ENCODE measurements around the gene CTIF.

Gene CTIF

GRCh38 chr18:48780201-48780912 is 241.5 kb downstream of the CTIF start:
- DNase-seq = no peak

DNA sequence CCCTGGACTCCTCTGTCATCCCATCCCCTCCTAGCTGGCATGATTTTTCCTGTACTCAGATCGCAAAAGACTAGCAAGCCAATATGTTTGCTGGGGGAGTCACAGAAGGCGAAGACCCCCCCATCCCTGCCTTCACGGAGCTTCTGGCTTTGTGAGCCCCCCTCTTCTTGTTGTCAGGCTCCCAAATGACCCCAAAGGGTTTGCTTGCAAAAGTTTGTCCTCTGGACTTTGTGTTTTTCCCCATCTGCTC is 242.0 kb downstream of the CTIF start:
- DNase-seq = no peak

- DNase-seq = no peak
Measured at GRCh38 chr18:48781163-48781987, 242.5 kb downstream of the CTIF start.

GRCh38 chr18:48781988-48782363 is 243.1 kb downstream of the CTIF start:
- DNase-seq = no peak

DNA sequence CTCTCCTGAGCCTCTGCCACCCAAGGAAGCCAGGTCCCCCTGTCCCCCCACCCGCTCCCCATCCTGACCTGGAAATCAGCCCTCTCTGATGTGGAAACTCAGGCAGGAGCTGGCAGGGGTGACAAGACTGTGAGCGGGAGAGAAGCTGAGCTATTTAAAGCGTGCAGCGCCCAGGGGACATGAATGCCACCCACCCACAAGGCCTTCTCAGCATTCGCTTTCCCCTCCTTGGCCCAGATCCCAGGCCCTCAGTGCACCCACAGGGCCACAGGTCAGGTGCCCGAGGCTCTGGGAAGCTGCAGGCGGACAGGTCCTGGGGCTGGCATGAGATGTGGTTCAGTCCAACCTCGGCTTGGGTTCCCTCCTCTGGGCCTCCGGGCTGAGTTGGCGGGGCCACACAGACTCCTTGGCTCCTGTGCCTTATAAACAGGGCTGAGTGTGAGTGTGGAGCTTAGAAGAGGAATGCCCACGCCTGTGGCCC is 243.6 kb downstream of the CTIF start:
- DNase-seq = no peak

DNA sequence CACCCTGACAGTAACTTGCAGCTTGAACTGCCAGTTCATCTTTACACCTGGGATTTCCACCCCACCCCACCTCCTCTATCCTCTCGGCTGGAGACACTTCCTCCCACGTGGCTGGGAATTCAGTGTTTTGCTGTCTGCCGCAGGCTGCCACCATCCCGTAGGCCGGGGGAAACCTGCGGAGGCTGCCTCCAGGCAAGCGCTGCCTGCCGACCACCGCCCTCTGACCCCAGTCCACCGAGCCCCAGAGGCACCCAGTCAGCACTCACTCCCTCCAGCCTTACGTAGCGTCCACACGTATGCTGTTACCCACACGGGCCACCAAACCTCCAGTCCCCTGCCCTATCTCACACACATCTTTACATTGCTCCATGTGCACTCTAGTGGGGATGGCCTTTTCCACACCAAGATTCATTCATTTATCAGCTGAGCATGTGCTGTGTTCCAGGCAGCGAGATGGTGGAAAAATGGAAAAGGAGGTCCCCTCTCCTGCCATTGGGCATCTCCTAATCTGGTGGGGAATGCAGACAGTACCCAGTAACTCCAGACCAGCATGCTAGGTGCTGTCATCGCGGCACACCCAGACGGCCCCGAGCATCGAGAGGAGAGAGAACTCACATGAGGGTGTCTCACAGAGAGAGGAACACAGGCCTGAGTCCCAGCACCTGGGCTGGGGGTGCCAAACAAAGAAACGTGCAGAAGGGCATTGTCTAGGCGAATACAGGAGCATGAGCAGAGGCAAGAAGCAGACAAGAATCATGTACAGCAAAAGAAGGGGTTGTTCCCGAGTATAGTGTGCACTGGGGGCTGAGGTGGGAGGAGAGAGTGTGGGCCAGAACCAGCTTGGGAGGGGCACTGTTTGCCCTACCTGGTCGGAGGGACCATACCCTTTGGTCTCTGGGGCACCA is 245.0 kb downstream of the CTIF start:
- DNase-seq = no peak

DNA sequence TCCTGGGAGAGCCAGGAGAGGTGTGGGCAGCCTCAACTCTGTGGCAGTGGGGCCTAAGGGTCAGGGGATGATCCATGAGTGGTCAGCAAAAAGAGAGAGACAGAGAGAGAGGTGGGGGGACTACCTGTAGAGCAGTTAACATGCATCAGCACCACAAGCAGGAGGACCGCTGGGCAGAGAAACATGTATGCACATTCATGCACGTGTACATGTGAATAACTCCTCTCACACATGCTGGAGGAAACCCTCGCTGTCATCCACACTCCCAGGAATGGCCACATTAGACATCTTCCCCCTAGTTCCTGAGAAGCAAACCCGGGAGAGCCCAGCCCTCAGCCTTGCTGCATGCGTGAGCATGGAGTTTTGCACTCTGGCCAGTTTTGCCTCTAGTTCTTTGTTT is 245.8 kb downstream of the CTIF start:
- no peak for DNase-seq

DNA sequence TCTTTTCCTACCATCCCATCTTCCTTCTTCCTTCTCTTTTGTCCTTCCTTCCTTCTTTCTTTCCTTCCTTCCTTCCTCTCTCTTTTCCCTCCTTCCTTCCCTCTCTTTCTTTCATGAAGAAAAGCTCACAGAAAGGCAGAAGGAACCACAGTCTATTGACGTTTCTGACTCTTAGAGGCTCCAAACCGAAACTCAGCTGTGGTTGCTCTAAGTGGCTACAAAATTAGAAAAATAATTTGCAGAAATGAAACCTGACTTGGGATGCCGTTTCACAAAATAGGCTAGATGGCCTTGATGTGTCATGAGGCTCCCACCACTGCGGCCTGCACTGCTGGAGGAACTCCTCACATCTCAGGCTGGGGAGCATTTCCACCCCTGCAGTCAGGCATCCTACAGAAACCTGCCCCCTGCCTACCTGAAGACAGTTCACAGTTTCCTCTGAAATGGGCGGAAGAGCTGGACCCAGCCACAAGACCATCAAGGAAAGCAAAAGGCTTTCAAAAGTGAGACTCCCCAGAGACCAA is 246.3 kb downstream of the CTIF start:
- DNase-seq = no peak

DNA sequence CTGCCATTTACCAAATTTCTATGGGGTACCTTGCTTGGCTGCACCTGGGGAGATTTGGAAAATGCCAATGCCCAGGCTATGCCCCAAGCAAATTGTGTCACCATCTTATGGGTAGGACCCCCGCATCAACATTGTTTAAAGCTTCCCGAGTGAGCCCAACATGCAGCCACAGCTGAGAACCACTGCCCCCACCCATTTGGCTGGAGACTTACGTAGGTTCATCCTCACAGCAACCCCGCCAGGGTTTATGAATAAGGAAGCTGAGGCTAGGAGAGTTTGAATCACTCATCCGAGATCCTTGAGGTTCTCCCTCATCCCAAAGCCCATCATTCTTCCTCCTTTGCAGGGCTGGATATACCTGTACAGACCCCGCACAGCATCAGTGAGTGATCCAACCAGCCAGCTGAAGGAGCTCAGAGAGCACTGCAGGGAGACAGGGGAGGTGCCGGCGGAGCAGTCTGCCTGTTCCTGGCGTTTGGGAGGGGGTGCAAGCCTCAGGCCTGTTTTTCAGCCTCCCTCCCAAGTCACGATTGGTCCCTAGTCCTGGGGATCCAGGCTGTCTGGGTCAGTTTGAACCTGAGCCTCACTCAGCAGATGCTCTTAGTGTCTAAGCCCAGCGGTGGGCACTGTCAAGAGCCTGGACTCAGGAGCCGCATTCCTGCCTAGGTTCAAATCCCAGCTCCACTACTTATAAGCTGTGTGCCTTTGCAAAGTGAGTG is 247.1 kb downstream of the CTIF start:
- DNase-seq = no peak

DNA sequence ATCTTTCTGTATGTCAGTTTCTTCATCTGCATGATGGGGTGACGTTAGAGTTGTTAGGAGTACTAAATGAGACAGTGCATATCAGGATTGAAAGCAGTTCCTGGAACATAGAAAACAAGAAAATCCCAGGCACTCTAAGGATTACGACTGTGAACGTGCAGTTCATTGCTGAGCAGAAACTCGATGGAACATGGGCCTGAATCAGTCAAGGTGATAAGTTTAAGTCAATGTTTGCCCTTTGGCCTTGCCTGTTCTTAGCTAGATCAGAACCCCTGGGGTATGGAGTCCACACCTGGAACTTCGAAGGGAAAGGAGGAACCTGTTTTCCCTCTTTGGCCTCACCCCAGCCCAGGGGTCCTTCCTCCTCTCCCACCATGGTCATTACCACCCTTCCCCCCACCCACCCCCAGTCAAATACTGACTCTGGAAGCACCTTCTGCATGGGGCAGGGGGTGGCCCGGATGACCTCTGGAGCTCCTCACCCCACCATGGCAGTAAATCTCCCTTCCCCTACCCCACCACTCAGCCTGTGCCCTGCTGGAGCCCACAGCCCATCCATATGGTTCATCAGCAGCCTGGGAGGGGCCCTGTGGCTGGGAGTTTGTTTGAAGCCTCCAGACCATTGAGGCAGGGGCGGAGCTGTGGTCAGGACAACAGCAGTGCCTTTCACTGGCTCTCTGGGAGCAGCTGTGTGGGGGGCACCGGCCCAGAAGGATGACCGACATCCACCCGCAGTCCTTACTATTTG is 247.8 kb downstream of the CTIF start:
- DNase-seq = no peak

DNA sequence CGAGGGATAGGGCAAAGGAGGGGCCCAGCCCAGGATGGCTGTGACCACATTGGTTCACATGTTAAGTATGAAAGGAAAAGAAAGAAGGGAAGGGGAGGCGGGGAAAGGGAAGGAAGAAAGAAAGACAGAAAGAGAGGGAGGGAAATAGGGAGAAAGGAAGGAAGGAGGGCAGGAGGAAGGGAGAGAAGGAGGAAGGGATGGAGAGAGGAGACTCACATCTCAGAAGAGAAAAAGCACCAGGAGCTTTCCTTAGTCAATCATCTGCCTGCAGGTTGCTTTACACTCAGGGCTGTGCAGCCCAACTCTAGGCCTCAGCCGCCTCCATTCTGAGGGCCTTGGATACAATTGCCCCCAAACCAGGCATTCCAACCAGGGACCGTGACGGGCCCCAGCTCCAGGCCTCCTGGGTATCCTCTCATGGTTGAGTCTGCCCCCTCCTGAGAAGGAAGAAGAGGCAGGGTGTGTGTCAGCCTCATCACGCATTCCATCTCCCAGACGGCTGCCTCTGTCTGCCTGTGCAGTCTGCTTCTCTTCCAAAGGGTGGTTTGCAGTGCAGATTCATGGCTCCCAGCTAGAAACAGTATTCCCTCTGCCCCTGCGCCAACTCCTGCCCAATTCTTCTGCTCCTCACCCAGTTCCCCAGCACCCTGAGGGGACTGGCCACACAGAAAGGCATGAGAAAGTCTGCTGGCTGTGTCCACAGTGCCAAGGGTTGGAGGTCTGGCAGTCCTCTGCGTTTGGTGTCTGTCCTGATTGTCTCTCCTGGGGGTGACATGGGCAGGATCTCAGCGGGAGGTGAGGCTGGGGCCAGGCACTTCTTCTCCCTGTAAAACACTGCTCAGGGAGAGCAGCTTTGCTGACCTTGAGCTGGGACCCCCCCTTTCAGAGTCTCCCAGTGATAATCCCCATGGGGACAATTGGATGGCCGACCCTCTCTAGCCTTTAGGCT is 248.6 kb downstream of the CTIF start:
- DNase-seq = no peak

GRCh38 chr18:48788373-48788772 is 249.5 kb downstream of the CTIF start:
- no peak for DNase-seq

DNA sequence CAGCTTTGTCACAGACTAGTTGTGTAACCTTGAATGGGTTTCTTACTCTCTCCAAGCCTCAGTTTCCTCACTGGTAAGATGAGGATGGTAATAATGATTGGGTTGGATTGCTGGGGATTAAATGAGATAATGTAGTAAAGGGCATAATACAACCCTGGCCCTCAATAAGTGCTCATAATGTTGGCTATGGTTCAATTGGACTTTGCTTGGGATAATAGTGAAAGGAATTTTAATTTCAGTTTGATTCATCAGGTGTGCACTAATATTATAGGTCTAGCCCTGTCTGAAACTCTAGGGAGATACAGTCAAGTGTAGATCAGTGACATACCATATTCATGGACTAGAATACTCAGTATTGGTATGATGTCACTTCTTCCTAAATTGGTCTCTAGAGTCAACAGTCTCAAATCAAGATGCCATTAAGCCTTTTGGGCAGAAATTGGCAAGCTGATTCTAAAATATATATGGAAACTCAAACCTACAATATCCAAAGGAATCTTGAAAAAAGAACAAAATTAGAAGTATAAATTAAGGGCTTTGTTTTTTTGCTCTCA is 250.5 kb downstream of the CTIF start:
- DNase-seq = no peak

DNA sequence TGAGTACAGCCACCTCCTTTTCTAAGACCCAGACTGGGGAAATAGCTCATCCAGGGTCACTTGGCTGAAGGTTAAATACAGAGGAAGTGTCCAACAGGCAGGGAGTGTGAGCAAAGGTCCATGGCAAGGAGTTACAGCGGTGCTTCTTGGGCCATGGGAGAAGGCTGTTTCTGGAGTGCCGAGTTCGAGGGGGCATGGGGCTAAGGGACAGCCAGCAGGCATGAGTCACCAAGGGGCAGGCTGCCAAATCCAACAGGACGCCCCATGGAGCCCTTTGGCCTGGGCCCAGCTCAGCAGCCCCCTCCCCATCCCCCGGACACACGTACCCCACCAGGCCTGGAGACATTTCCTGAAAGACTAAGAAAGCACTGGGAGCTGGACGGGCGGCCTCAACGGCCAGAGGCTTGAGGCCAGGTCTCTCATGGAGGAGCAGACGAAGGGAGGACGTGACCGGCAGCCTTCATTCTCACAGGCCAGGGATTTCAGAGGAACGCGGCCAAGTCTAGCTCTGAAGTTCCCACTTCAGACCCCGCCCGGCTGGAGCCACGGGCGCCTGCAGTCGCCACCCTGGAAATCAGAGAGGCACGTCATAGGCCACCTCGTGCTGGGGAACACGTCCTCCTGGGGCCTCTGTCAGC is 251.5 kb downstream of the CTIF start:
- no peak for DNase-seq

DNA sequence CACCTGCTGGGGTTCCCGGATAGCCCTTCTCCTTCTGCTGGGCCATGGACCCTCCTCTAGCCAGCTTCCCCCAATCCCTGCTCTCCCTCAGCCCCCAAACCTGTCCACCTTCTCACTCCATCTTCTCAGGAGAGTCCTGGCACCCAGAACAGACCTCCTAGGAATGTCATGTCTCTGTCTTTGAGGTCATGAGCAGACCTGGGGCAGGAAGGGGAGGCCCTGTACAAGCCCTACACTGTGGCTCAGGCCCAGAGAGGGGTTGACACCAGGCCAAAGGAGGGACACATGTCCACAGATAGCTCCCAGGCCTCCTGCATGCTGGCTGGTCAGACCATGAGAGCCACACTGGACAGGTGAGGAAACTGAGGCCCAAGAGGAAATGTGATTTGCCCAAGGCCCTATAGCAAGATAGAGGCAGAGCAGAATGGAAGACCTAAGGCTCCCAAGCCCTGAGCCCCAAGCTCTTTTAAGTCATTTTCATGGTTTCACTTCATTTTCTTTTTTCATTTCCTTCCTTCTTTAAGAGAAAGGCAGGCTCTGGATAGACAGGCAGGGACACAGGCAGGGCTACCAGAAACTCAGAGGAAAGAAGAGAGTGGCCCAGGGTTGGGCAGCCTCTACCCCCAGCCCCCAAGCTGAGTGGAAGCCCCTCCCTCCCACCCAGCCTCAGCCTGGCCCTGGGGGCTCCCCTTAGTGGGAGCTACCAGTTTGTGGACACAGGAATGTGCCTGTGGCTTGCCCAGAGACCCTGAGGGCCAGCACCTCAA is 252.2 kb downstream of the CTIF start:
- DNase-seq = no peak

GRCh38 chr18:48791636-48792105 is 252.8 kb downstream of the CTIF start:
- DNase-seq = no peak

- DNase-seq = no peak
Measured at GRCh38 chr18:48792141-48792540, 253.3 kb downstream of the CTIF start.

DNA sequence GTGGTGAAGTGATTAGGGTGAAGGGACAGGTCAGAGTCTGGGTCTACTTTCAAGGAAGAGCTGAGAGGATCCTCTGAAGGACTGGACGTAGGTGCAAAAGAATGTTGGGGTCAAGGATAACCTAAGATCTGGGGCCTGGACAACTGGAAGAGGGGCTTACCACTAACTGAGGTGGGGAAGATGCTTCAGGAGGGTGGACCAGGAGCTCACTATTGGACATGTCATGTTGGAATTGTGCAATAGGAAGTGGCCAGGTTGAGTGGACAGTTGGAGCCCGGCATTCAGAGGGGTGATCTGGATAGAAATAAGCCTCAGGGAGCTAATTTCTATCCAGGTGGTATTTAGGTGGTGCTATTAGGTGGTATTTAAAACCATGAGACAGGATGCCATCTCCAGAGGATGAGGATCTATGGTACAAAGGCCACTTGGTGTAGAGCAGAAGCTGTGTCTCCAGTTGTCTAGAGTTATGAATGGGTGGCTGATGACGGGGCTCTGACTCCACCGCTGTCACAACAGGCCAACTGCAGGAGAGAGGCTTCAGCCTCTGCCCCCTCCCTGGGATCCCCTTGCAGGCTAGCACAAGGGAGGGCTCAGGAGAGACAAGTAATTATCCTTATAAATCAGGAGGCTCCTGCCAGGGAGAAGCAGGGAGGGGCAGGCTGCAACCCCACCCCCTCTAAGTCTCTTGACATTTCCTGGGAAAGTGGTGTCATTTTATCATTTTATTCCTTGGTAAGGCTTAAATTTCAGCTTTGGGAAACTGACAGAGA is 254.0 kb downstream of the CTIF start:
- no peak for DNase-seq

Data from NCI-H2029 treated with DMSO at 0.1 percent for 48 hours (cell line).